HepG2 (cell line): ENCODE measurements around the gene PEX10. TPM values are rescaled to one million over a fixed set of nuclear protein-coding genes. Genes with fewer than 3 reads are reported as not detected.

ENCODE experiments used
- CHCHD3 ChIP-seq: sonication (generic); formaldehyde crosslinking; IDR thresholded peaks from 2 replicates; pipeline ENCODE4 v1.8.0; 2022; ENCODE audit warnings: mild to moderate bottlenecking, missing genetic modification reagents, moderate library complexity
- GTF2F1 ChIP-seq: fragments of 150-350 bp; IDR thresholded peaks from 2 replicates; pipeline ENCODE4 v1.6.1; 2014; ENCODE audit warnings: low read length
- HMGA1 ChIP-seq: sonication (generic); formaldehyde crosslinking; conservative IDR thresholded peaks from 2 replicates; pipeline ENCODE4 v1.4.0; 2020; ENCODE audit warnings: missing genetic modification reagents
- IRF2 ChIP-seq: IDR thresholded peaks from 2 replicates; pipeline ENCODE4 v1.6.1; 2018; ENCODE audit warnings: missing genetic modification reagents, missing compliant biosample characterization
- KDM4B ChIP-seq: sonication (generic); formaldehyde crosslinking; IDR thresholded peaks from 2 replicates; pipeline ENCODE4 v1.4.0; 2020; ENCODE audit warnings: missing genetic modification reagents
- SAFB2 ChIP-seq: sonication (generic); formaldehyde crosslinking; IDR thresholded peaks from 2 replicates; pipeline ENCODE4 v1.5.1; 2020; ENCODE audit warnings: missing genetic modification reagents, low read depth, mild to moderate bottlenecking, borderline replicate concordance
- SRY ChIP-seq: sonication (generic); formaldehyde crosslinking; IDR thresholded peaks from 2 replicates; pipeline ENCODE4 v1.8.0; 2022; ENCODE audit warnings: mild to moderate bottlenecking, missing genetic modification reagents
- TBL1XR1 ChIP-seq: fragments of 150-350 bp; IDR thresholded peaks from 2 replicates; pipeline ENCODE4 v1.6.1; 2014; ENCODE audit warnings: borderline replicate concordance, low read length; ENCODE audit not compliant: partially characterized antibody
- ZFP36 ChIP-seq: fragments of 150-350 bp; IDR thresholded peaks from 2 replicates; pipeline ENCODE4 v1.6.1; 2018; ENCODE audit warnings: borderline replicate concordance, low read length, low read depth; ENCODE audit not compliant: partially characterized antibody
- ZNF121 ChIP-seq: sonication (generic); formaldehyde crosslinking; IDR thresholded peaks from 2 replicates; pipeline ENCODE4 v1.5.0; 2020; ENCODE audit warnings: mild to moderate bottlenecking, missing genetic modification reagents
- ZNF292 ChIP-seq: sonication (generic); formaldehyde crosslinking; IDR thresholded peaks from 2 replicates; pipeline ENCODE4 v1.8.1; 2022; ENCODE audit warnings: mild to moderate bottlenecking, low read depth, missing genetic modification reagents, borderline replicate concordance
- ZNF543 ChIP-seq: sonication (generic); formaldehyde crosslinking; IDR thresholded peaks from 2 replicates; pipeline ENCODE4 v1.4.0; 2020; ENCODE audit warnings: mild to moderate bottlenecking, missing genetic modification reagents
- ZNF724P ChIP-seq: sonication (generic); formaldehyde crosslinking; IDR thresholded peaks from 2 replicates; pipeline ENCODE4 v1.8.0; 2022; ENCODE audit warnings: missing genetic modification reagents, borderline replicate concordance
- ZNF746 ChIP-seq: sonication (generic); formaldehyde crosslinking; IDR thresholded peaks from 2 replicates; pipeline ENCODE4 v1.8.0; 2022; ENCODE audit warnings: mild to moderate bottlenecking, missing genetic modification reagents
- ZNF891 ChIP-seq: sonication (generic); formaldehyde crosslinking; IDR thresholded peaks from 2 replicates; pipeline ENCODE4 v1.5.0; 2020; ENCODE audit warnings: mild to moderate bottlenecking, missing genetic modification reagents
- polyA plus RNA-seq, 8 experiments: library from polyadenylated mRNA; depleted of rRNA in 3 of 8; stranded (reverse) in 7 of 8; unstranded in 1 of 8; fragments of >200 nt; fragmentation: Illumina TruSeq in 4 of 8; extraction: Trizol in 4 of 8; gene quantifications; 2 replicates each; pipeline versions ENCODE4 v1.2.1 to v1.2.3, GENCODE V29; 2011 to 2016; ENCODE audit warnings: low read depth in 4 of 8, missing spikeins in 1 of 8, mixed read lengths in 1 of 8; ENCODE audit not compliant: insufficient read depth in 1 of 8
- total RNA-seq, 5 experiments: library from RNA; depleted of rRNA; stranded (reverse); fragments of >200 nt; fragmentation: Illumina TruSeq; extraction: Trizol; gene quantifications; 2 replicates each; pipeline ENCODE4 v1.2.3, GENCODE V29; 2016; ENCODE audit warnings: low read depth in 1 of 5
- TF ChIP-seq, protein P1 (sequence below): sonication (generic); formaldehyde crosslinking; IDR thresholded peaks from 2 replicates; pipeline ENCODE4 v1.4.0; 2020; ENCODE audit warnings: missing genetic modification reagents
- TF ChIP-seq, protein P2 (sequence below): sonication (generic); formaldehyde crosslinking; IDR thresholded peaks from 2 replicates; pipeline ENCODE4 v1.5.0; 2020; ENCODE audit warnings: missing genetic modification reagents
- TF ChIP-seq, protein P3 (sequence below): sonication (generic); formaldehyde crosslinking; IDR thresholded peaks from 2 replicates; pipeline ENCODE4 v1.5.1; 2020; ENCODE audit warnings: missing genetic modification reagents, mild to moderate bottlenecking, borderline replicate concordance
- TF ChIP-seq, protein P4 (sequence below): sonication (generic); formaldehyde crosslinking; IDR thresholded peaks from 2 replicates; pipeline ENCODE4 v1.9.0; 2021; ENCODE audit warnings: missing genetic modification reagents, mild to moderate bottlenecking, borderline replicate concordance
- TF ChIP-seq, protein P5 (sequence below): sonication (generic); formaldehyde crosslinking; IDR thresholded peaks from 2 replicates; pipeline ENCODE4 v1.5.1; 2020; ENCODE audit warnings: missing genetic modification reagents, mild to moderate bottlenecking, borderline replicate concordance

The PEX10 gene
- total and polyA plus RNA-seq, 2 of the 13 experiments (the other 11 are each of a cell fraction or from before 2014, with no cell fraction given) = 16.1 to 39.6 TPM

DNA sequence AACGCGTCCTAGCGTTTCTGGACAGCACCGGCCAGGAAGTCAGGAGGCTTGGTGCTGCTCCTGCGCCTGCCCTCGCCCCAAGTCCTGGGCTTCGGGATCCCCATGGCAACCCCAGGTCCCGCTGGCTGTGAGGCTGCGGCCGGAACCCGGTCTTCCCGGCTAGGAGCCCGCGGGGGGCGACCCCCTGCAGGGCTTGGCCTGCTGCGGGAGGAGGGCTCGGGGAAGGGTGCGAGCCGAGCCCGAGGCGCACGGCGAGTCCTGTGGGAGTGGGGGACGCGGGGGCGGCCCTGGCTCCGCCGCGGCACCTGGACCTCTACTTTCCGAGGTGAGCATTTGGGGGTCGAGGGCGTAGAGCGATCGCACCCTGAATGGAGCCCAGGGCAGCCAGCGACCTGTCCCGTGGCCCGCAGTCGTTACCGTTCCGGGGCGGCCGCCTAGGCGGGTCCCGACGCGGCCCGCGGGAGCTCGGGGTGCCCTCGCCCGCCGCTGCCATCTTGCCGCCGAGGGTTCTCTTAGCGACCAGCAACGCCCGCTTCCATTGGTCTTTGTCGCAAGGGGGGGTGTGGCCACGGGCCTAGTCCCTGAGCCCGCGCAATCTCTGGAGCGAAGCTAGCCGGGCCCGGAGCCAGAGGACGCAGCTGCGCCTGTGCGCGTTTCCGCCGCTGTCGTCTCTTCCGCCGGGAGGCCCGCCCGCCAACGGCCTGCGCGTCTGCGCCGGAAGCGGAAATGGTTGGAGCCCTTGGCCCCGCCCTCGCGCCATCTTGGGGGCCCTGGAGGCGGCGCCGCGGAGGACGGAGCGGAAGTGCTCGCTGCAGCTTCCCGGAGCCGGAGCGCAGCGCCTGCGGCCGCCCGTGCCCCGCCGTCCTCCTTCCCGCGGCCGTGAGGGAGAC lies 21.1 kb downstream of the PEX10 start, which contains the start of the genes MORN1 and RER1 (continued):
- TF ChIP-seq ZFP36 (no peak), CHCHD3 (no peak; the same call in 1 of the 2 replicates), SAFB2 (CRISPR knock-in tag) (0 out of 2 replicates have a peak, but pooled peaks have one; percentile 77), ZNF292 (no peak), KDM4B (no peak), TBL1XR1 (no peak), ZNF543 (0 out of 2 replicates have a peak, but pooled peaks have one; percentile 11), ZNF121 (no peak), IRF2 (CRISPR knock-in tag) (peak; percentile 60; the same call in 1 of the 2 replicates), ZNF891 (CRISPR knock-in tag) (no peak), ZNF746 (CRISPR knock-in tag) (no peak), ZNF724P (CRISPR knock-in tag) (no peak), SRY (CRISPR knock-in tag) (0 out of 2 replicates have a peak, but pooled peaks have one; percentile 21), HMGA1 (CRISPR knock-in tag) (no peak), GTF2F1 (no peak)
- TF ChIP-seq, protein P1, sequence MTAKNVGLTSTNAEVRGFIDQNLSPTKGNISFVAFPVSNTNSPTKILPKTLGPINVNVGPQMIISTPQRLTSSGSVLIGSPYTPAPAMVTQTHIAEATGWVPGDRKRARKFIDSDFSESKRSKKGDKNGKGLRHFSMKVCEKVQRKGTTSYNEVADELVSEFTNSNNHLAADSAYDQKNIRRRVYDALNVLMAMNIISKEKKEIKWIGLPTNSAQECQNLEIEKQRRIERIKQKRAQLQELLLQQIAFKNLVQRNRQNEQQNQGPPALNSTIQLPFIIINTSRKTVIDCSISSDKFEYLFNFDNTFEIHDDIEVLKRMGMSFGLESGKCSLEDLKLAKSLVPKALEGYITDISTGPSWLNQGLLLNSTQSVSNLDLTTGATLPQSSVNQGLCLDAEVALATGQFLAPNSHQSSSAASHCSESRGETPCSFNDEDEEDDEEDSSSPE (CRISPR knock-in tag) = peak; percentile 92
- TF ChIP-seq, protein P2, sequence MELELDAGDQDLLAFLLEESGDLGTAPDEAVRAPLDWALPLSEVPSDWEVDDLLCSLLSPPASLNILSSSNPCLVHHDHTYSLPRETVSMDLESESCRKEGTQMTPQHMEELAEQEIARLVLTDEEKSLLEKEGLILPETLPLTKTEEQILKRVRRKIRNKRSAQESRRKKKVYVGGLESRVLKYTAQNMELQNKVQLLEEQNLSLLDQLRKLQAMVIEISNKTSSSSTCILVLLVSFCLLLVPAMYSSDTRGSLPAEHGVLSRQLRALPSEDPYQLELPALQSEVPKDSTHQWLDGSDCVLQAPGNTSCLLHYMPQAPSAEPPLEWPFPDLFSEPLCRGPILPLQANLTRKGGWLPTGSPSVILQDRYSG = 0 out of 2 replicates have a peak, but pooled peaks have one; percentile 57
- TF ChIP-seq, protein P3, sequence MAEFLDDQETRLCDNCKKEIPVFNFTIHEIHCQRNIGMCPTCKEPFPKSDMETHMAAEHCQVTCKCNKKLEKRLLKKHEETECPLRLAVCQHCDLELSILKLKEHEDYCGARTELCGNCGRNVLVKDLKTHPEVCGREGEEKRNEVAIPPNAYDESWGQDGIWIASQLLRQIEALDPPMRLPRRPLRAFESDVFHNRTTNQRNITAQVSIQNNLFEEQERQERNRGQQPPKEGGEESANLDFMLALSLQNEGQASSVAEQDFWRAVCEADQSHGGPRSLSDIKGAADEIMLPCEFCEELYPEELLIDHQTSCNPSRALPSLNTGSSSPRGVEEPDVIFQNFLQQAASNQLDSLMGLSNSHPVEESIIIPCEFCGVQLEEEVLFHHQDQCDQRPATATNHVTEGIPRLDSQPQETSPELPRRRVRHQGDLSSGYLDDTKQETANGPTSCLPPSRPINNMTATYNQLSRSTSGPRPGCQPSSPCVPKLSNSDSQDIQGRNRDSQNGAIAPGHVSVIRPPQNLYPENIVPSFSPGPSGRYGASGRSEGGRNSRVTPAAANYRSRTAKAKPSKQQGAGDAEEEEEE (CRISPR knock-in tag) = no peak
- TF ChIP-seq, protein P4, sequence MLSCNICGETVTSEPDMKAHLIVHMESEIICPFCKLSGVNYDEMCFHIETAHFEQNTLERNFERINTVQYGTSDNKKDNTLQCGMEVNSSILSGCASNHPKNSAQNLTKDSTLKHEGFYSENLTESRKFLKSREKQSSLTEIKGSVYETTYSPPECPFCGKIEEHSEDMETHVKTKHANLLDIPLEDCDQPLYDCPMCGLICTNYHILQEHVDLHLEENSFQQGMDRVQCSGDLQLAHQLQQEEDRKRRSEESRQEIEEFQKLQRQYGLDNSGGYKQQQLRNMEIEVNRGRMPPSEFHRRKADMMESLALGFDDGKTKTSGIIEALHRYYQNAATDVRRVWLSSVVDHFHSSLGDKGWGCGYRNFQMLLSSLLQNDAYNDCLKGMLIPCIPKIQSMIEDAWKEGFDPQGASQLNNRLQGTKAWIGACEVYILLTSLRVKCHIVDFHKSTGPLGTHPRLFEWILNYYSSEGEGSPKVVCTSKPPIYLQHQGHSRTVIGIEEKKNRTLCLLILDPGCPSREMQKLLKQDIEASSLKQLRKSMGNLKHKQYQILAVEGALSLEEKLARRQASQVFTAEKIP = no peak
- TF ChIP-seq, protein P5, sequence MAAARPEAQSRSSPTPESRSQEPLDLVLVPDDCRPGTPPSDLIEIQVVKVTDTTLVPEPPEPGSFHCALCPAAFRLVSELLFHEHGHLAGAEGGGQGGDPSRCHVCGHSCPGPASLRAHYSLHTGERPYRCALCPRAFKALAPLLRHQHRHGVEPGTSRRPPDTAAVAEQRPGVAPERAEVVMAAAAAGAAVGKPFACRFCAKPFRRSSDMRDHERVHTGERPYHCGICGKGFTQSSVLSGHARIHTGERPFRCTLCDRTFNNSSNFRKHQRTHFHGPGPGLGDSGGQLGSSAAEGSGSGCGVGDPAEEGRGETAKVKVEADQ (CRISPR knock-in tag) = peak; percentile 66; the same call in 1 of the 2 replicates
